Vagina (tissue), 2 donors: Measurements from ENCODE around the gene BRD3. TPM values are rescaled to one million over a fixed set of nuclear protein-coding genes. Genes with fewer than 3 reads are reported as not detected.

Experiments
- DNase-seq, 2 donors: peaks; one replicate each; pipeline ENCODE4 v3.0.0-alpha.2; 2017; ENCODE audit errors: extremely low spot score in 2 of 2
- H3K27ac ChIP-seq: fragments of 200-600 bp; sonication (generic); one replicate; pipeline ENCODE4 v1.5.1; 2019
- H3K27me3 ChIP-seq: fragments of 200-600 bp; sonication (generic); one replicate; pipeline ENCODE4 v1.5.1; 2019
- H3K36me3 ChIP-seq, 2 donors: fragments of 200-600 bp; sonication (generic); one replicate each; pipeline ENCODE4 v1.5.1; 2017 to 2019
- H3K4me1 ChIP-seq: fragments of 200-600 bp; sonication (generic); one replicate; pipeline ENCODE4 v1.5.1; 2019
- H3K4me3 ChIP-seq, 2 donors: fragments of 200-600 bp; sonication (generic); 1 replicate in 1 of 2; 2 replicates in 1 of 2; pipeline ENCODE4 v1.5.1; 2016 to 2019
- H3K9me3 ChIP-seq: fragments of 200-600 bp; sonication (generic); one replicate; pipeline ENCODE4 v1.5.1; 2019
- CTCF ChIP-seq, 3 experiments: fragments of 450-650 bp in 2 of 3; fragments of 200-600 bp in 1 of 3; sonication (generic) in 1 of 3; IDR thresholded peaks; one replicate each; pipeline ENCODE4 v1.5.1; 2017 to 2019; ENCODE audit warnings: antibody characterized with exemption in 3 of 3, mild to moderate bottlenecking in 2 of 3, moderate library complexity in 2 of 3
- POLR2A ChIP-seq, 2 donors: fragments of 450-650 bp; IDR thresholded peaks; one replicate each; pipeline ENCODE4 v1.6.1; 2017; ENCODE audit warnings: antibody characterized with exemption in 2 of 2, mild to moderate bottlenecking in 2 of 2, moderate library complexity in 2 of 2
- POLR2AphosphoS5 ChIP-seq, 2 donors: sonication (generic); formaldehyde crosslinking; IDR thresholded peaks; one replicate each; pipeline ENCODE4 v1.9.0; 2017; ENCODE audit warnings: antibody characterized with exemption in 2 of 2, mild to moderate bottlenecking in 2 of 2, low read depth in 1 of 2; ENCODE audit not compliant: insufficient read depth in 1 of 2
- intact Hi-C: fragments of 100-400 bp; cut with DNase I; formaldehyde crosslinking; loops from one replicate; pipeline ENCODE4 v1.15.1; 2023
- total RNA-seq: library from RNA; depleted of rRNA; stranded (reverse); fragments of >200 nt; gene quantifications from one replicate; pipeline ENCODE4 v1.2.3, GENCODE V29; 2016

Gene BRD3
- total RNA-seq, 1 donor from 2014 or later: 20.4 TPM

GRCh38 chr9:134064711-134065110 is 3.1 kb downstream of the BRD3 start:
- no peak overlapping the region for H3K4me3 ChIP-seq
- H3K4me1 ChIP-seq: peaks cover 78% of the 10 kb centered on the region
- H3K27me3 ChIP-seq: no peaks in the 10 kb centered on the region
- intact Hi-C loops: no loop called here
- no peaks in the 10 kb centered on the region for H3K36me3 ChIP-seq
- TF ChIP-seq POLR2AphosphoS5 (IDR thresholded peaks at IDR 0.05; ENCODE audit: insufficient read depth in 1 of 2, low read depth in 1 of 2) (no peak), CTCF (IDR thresholded peaks at IDR 0.05) (no peak), POLR2A (IDR thresholded peaks at IDR 0.05) (no peak)
- no peak overlapping the region for H3K27ac ChIP-seq
- H3K9me3 ChIP-seq: no peaks in the 10 kb centered on the region
- DNase-seq: no peak

- DNase-seq: no peak
Measured at GRCh38 chr9:134063571-134064450, 4.0 kb downstream of the BRD3 start.

GRCh38 chr9:134063088-134063570 is 4.7 kb downstream of the BRD3 start:
- Histone ChIP-seq H3K27ac (no peak overlapping the region), H3K9me3 (no peaks in the 10 kb centered on the region), H3K4me1 (peaks cover 83% of the 10 kb centered on the region), H3K27me3 (no peaks in the 10 kb centered on the region), H3K4me3 (no peak overlapping the region), H3K36me3 (no peaks in the 10 kb centered on the region)
- intact Hi-C loops: no loop called here
- no peak for DNase-seq
- TF ChIP-seq CTCF (IDR thresholded peaks at IDR 0.05): no peak
- TF ChIP-seq POLR2AphosphoS5 (IDR thresholded peaks at IDR 0.05; ENCODE audit: insufficient read depth in 1 of 2, low read depth in 1 of 2): no peak
- no peak for TF ChIP-seq POLR2A (IDR thresholded peaks at IDR 0.05)

More at GRCh38 chr9:134063571-134064450, 4.0 kb downstream of the BRD3 start:
- Histone ChIP-seq H3K9me3 (no peaks in the 10 kb centered on the region), H3K27ac (no peak overlapping the region), H3K27me3 (no peaks in the 10 kb centered on the region), H3K4me1 (peaks cover 79% of the 10 kb centered on the region), H3K36me3 (no peaks in the 10 kb centered on the region), H3K4me3 (no peak overlapping the region)
- intact Hi-C loops: no loop called here
- TF ChIP-seq POLR2AphosphoS5 (IDR thresholded peaks at IDR 0.05; ENCODE audit: insufficient read depth in 1 of 2, low read depth in 1 of 2) (no peak), CTCF (IDR thresholded peaks at IDR 0.05) (no peak), POLR2A (IDR thresholded peaks at IDR 0.05) (no peak)

GRCh38 chr9:134062461-134063087 is 5.3 kb downstream of the BRD3 start:
- no peaks in the 10 kb centered on the region for H3K27me3 ChIP-seq
- H3K4me1 ChIP-seq: peaks cover 89% of the 10 kb centered on the region
- no peak for DNase-seq
- H3K27ac ChIP-seq: no peak overlapping the region
- intact Hi-C loops: no loop called here
- no peak for TF ChIP-seq POLR2AphosphoS5 (IDR thresholded peaks at IDR 0.05; ENCODE audit: insufficient read depth in 1 of 2, low read depth in 1 of 2)
- TF ChIP-seq POLR2A (IDR thresholded peaks at IDR 0.05): no peak
- no peak for TF ChIP-seq CTCF (IDR thresholded peaks at IDR 0.05)
- H3K36me3 ChIP-seq: no peaks in the 10 kb centered on the region
- H3K4me3 ChIP-seq: no peak overlapping the region
- H3K9me3 ChIP-seq: no peaks in the 10 kb centered on the region
